GM12878 (cell line): Measurements from ENCODE around the gene C14orf119. TPM values are rescaled to one million over a fixed set of nuclear protein-coding genes. Genes with fewer than 3 reads are reported as not detected.
A peak's percentile ranks its signal among the peaks of the same experiment; 100 is the strongest.

ENCODE experiments used
- ATAC-seq: fragments of 200-7000 bp; cut with Tn5 transposase; 3 replicates; pipeline ENCODE4 v1.9.1; 2020; ENCODE audit warnings: mild to moderate bottlenecking, moderate library complexity
- BruUV-seq: library from RNA; stranded (reverse); fragments of 400-500 nt; replicated peaks from 2 replicates; lab custom pipeline; 2021; lab: Mats Ljungman, UMichigan
- CTCF ChIA-PET: fragments of 300-600 bp; sonication (Branson Sonifier 250); formaldehyde crosslinking; extraction: SDS; loops from one replicate; lab custom pipeline; 2021; ENCODE audit warnings: inconsistent platforms; lab: Yijun Ruan, JAX
- POLR2A ChIA-PET: fragments of 350-600 bp; formaldehyde crosslinking; extraction: SDS; loops from one replicate; lab custom pipeline; 2021; ENCODE audit warnings: inconsistent platforms; lab: Charles Lee
- RAD21 ChIA-PET: fragments of 300-600 bp; sonication (Branson Sonifier 250); formaldehyde crosslinking; loops from one replicate; lab custom pipeline; 2023; ENCODE audit warnings: antibody characterized with exemption; ENCODE audit not compliant: unreplicated experiment; lab: Charles Lee
- SMC1A ChIA-PET: fragments of 300-600 bp; sonication (Branson Sonifier 250); formaldehyde crosslinking; loops from one replicate; lab custom pipeline; 2023; ENCODE audit not compliant: unreplicated experiment, uncharacterized antibody; lab: Charles Lee
- DNase-seq: peaks from one replicate; pipeline ENCODE4 v3.0.0-alpha.2; 2011; ENCODE audit warnings: low read depth, low spot score
- FAIRE-seq: peaks from 3 replicates; lab custom pipeline; 2011; peaks lifted over from hg19 to GRCh38; lab: Jason Lieb, UNC
- H2AFZ ChIP-seq: 2 replicates; pipeline ENCODE4 v1.6.0; 2011; ENCODE audit warnings: low read depth, low read length, control low read depth; ENCODE audit not compliant: control insufficient read depth
- H3K27ac ChIP-seq: 2 replicates; pipeline ENCODE4 v1.5.1; 2011; ENCODE audit warnings: control low read depth; ENCODE audit not compliant: control insufficient read depth, insufficient read depth
- H3K27me3 ChIP-seq, 2 experiments: replicated peaks in 1 of 2; 2 replicates each; pipeline versions ENCODE4 v1.6.0 to v1.6.1; 2011; ENCODE audit warnings: low read length in 1 of 2; ENCODE audit not compliant: control insufficient read depth in 2 of 2, insufficient read depth in 2 of 2
- H3K36me3 ChIP-seq, 2 experiments: 2 replicates each; pipeline ENCODE4 v1.5.1; 2011; ENCODE audit warnings: low read length in 1 of 2; ENCODE audit not compliant: control insufficient read depth in 2 of 2, insufficient read depth in 2 of 2
- H3K4me1 ChIP-seq: 2 replicates; pipeline ENCODE4 v1.6.1; 2011; ENCODE audit warnings: mild to moderate bottlenecking, low read length, moderate library complexity, mixed read lengths; ENCODE audit not compliant: control insufficient read depth, insufficient read depth
- H3K4me2 ChIP-seq: 2 replicates; pipeline ENCODE4 v1.6.0; 2011; ENCODE audit warnings: control low read depth; ENCODE audit not compliant: control insufficient read depth, insufficient read depth
- H3K4me3 ChIP-seq: fragments of 200-600 bp; sonication (generic); 2 replicates; pipeline ENCODE4 v1.5.1; 2016
- H3K79me2 ChIP-seq: 2 replicates; pipeline ENCODE4 v1.6.0; 2011; ENCODE audit warnings: low read length; ENCODE audit not compliant: control insufficient read depth, insufficient read depth
- H3K9ac ChIP-seq: 2 replicates; pipeline ENCODE4 v1.8.0; 2011; ENCODE audit warnings: low read length, control low read depth, mixed read lengths; ENCODE audit not compliant: control insufficient read depth, insufficient read depth
- H3K9me3 ChIP-seq: replicated peaks from 3 replicates; pipeline ENCODE4 v1.5.1; 2011; ENCODE audit warnings: mild to moderate bottlenecking, low read length; ENCODE audit not compliant: control insufficient read depth, insufficient read depth
- H4K20me1 ChIP-seq: 2 replicates; pipeline ENCODE4 v1.6.0; 2011; ENCODE audit not compliant: control insufficient read depth, insufficient read depth
- CHD2 ChIP-seq: IDR thresholded peaks from 2 replicates; pipeline ENCODE4 v1.6.1; 2011; ENCODE audit warnings: low read depth, low read length, improper control_type of control experiment, borderline replicate concordance
- DPF2 ChIP-seq: fragments of 450-650 bp; IDR thresholded peaks from 2 replicates; pipeline ENCODE4 v1.6.1; 2017; ENCODE audit warnings: mild to moderate bottlenecking
- HDGF ChIP-seq: fragments of 450-650 bp; IDR thresholded peaks from 2 replicates; pipeline ENCODE4 v1.6.1; 2016; ENCODE audit warnings: antibody characterized with exemption
- MTA2 ChIP-seq: fragments of 450-650 bp; IDR thresholded peaks from 2 replicates; pipeline ENCODE4 v1.6.1; 2016; ENCODE audit warnings: low read depth, mild to moderate bottlenecking, moderate library complexity
- NFIC ChIP-seq: IDR thresholded peaks from 2 replicates; pipeline ENCODE4 v1.6.1; 2012; ENCODE audit warnings: low read depth, mild to moderate bottlenecking, inconsistent platforms, low read length, moderate library complexity
- TAF1 ChIP-seq: IDR thresholded peaks from 2 replicates; pipeline ENCODE4 v1.6.1; 2011; ENCODE audit warnings: mild to moderate bottlenecking, low read depth, low read length, borderline replicate concordance
- WGBS: methylation state at CpG from one replicate; pipeline ENCODE4 v1.1.6; 2016; ENCODE audit warnings: low lambda C conversion rate; ENCODE audit not compliant: insufficient replicate concordance, insufficient coverage; ENCODE audit errors: missing lambda C conversion rate; 5-methylcytosine and 5-hydroxymethylcytosine counted together
- in situ Hi-C: fragments of 300-500 bp; cut with MboI; formaldehyde crosslinking; loops from 9 replicates; pipeline ENCODE4 v1.14.3; 2018; ENCODE audit warnings: mixed read lengths
- intact Hi-C: fragments of 100-400 bp; cut with micrococcal nuclease; formaldehyde crosslinking; loops from one replicate; pipeline ENCODE4 v1.14.2; 2022; ENCODE audit not compliant: unreplicated experiment
- polyA plus RNA-seq, 11 experiments: library from polyadenylated mRNA; depleted of rRNA in 4 of 11; unstranded in 6 of 11; stranded (reverse) in 5 of 11; fragments of >200 nt; fragmentation: Nextera tagmentation in 4 of 11; fragmentation: Illumina TruSeq in 1 of 11; extraction: Ambion mirVana in 4 of 11; extraction: Trizol in 1 of 11; gene quantifications; 1 replicate in 1 of 11; 2 replicates in 10 of 11; pipeline versions ENCODE4 v1.2.1 to v1.2.3, GENCODE V29; 2011 to 2016; ENCODE audit warnings: inconsistent platforms in 2 of 11, missing spikeins in 2 of 11, low read depth in 1 of 11
- total RNA-seq, 4 experiments: library from RNA; depleted of rRNA in 3 of 4; stranded (reverse); fragments of >200 nt in 3 of 4; fragmentation: Illumina TruSeq in 1 of 4; extraction: Trizol in 1 of 4; gene quantifications; 2 replicates each; pipeline versions ENCODE4 v1.2.1 to v1.2.3, GENCODE V29; 2013 to 2021
- TF ChIP-seq, protein P1 (sequence below): fragments of 450-650 bp; IDR thresholded peaks from 2 replicates; pipeline ENCODE4 v1.6.1; 2017; ENCODE audit warnings: mild to moderate bottlenecking
- TF ChIP-seq, protein P2 (sequence below): IDR thresholded peaks from 2 replicates; pipeline ENCODE4 v1.6.1; 2012; ENCODE audit warnings: low read depth, low read length, improper control_type of control experiment
- TF ChIP-seq, protein P3 (sequence below): IDR thresholded peaks from 2 replicates; pipeline ENCODE4 v1.6.1; 2011; ENCODE audit warnings: borderline replicate concordance, low read depth, mild to moderate bottlenecking, moderate library complexity, mixed read lengths, low read length; ENCODE audit not compliant: insufficient read depth; ENCODE audit errors: extremely low read length

C14orf119 gene
- total and polyA plus RNA-seq, 10 of the 15 experiments (the other 5 are each of a cell fraction or from before 2014, with no cell fraction given) = 32.3 to 228 (median 57.6) TPM

DNA sequence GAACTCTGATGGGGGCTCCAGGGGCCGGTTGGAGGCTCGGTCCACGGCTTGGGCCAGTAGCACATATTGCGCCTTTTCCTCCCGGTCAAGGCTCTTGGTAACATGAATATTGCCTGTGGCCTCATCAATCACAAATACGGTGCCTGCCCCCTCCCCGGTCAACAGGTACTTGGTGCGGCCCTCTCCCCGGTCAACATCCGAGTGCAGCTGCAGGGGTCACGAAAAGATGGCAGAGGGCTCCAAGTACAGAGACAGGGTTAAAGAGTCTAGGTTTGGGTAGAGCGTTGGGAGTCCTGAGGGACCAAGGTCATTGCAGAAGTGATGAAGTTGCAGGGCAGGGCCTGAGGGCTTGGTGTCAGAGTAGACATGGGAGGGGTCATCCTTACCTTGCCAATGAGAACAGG, 40.2 kb upstream of the C14orf119 start (continued):
- TF ChIP-seq, protein P1, sequence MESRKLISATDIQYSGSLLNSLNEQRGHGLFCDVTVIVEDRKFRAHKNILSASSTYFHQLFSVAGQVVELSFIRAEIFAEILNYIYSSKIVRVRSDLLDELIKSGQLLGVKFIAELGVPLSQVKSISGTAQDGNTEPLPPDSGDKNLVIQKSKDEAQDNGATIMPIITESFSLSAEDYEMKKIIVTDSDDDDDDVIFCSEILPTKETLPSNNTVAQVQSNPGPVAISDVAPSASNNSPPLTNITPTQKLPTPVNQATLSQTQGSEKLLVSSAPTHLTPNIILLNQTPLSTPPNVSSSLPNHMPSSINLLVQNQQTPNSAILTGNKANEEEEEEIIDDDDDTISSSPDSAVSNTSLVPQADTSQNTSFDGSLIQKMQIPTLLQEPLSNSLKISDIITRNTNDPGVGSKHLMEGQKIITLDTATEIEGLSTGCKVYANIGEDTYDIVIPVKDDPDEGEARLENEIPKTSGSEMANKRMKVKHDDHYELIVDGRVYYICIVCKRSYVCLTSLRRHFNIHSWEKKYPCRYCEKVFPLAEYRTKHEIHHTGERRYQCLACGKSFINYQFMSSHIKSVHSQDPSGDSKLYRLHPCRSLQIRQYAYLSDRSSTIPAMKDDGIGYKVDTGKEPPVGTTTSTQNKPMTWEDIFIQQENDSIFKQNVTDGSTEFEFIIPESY = no peak
- TF ChIP-seq NFIC (no peak), CHD2 (no peak), HDGF (no peak), MTA2 (no peak)

DNA sequence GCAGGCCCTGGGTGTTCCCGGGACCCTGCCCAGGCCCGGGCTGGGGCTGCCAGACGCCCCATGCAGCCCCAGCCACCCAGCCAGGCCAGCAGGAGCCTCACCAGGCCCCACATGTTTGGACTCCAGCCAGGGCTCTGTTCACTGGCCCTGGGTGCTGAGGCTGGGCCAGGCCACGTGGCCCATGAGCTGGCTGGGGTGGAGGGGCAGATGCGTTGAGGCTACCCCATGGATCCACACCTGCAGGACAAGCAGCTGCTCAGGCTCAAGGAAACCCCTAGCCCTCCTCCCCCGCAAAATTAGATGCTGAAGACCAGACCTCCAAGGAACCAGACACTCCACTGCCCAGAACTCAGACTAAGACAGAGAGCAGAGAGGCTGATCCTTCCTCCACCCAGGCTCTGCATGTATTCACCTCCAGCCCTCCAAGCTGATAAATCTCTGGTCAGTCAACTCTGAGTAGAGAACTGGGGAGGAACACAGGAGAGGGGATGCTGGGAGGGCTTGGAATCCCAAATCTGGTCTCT, 39.6 kb upstream of the C14orf119 start:
- DNase-seq (no peak), ATAC-seq (no peak; the same call in 2 of the 3 replicates), FAIRE-seq (no peak)
- TF ChIP-seq, protein P2, sequence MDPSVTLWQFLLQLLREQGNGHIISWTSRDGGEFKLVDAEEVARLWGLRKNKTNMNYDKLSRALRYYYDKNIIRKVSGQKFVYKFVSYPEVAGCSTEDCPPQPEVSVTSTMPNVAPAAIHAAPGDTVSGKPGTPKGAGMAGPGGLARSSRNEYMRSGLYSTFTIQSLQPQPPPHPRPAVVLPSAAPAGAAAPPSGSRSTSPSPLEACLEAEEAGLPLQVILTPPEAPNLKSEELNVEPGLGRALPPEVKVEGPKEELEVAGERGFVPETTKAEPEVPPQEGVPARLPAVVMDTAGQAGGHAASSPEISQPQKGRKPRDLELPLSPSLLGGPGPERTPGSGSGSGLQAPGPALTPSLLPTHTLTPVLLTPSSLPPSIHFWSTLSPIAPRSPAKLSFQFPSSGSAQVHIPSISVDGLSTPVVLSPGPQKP = no peak
- no peak for TF ChIP-seq TAF1
- TF ChIP-seq, protein P3, sequence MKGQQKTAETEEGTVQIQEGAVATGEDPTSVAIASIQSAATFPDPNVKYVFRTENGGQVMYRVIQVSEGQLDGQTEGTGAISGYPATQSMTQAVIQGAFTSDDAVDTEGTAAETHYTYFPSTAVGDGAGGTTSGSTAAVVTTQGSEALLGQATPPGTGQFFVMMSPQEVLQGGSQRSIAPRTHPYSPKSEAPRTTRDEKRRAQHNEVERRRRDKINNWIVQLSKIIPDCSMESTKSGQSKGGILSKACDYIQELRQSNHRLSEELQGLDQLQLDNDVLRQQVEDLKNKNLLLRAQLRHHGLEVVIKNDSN = peak; percentile 31
- TF ChIP-seq DPF2 = 0 out of 2 replicates have a peak, but pooled peaks have one; percentile 16
- peaks cover 12% of the 10 kb centered on the region for H3K4me1 ChIP-seq
- intact Hi-C loops = loop anchor here (2.0 to 5.0 kb wide), 3 partner anchors 83 to 483 kb away; partner anchors contain the start of gene PRMT5
- H3K4me3 ChIP-seq = no peak overlapping the region
- no peak overlapping the region for H3K4me2 ChIP-seq
- 59% methylated on average over 6 of the region's 6 CpGs for WGBS
- H3K9ac ChIP-seq = no peak overlapping the region
- SMC1A ChIA-PET = interaction anchor here (0.7 to 8.7 kb wide), 7 partner anchors 13 to 126 kb away, joined by 3 to 156 read pairs (median 5); partner anchors contain the start of gene PRMT5
- no peaks in the 10 kb centered on the region for H3K27me3 ChIP-seq
- H4K20me1 ChIP-seq = no peaks in the 10 kb centered on the region
- no peaks in the 10 kb centered on the region for H3K9me3 ChIP-seq
- no TSS peak for BruUV-seq
- RAD21 ChIA-PET = interaction anchor here (0.9 to 10.8 kb wide), 9 partner anchors 13 to 490 kb away, joined by 3 to 224 read pairs (median 6); partner anchors contain the start of genes ACIN1, AJUBA, C14orf119 and PRMT5
- POLR2A ChIA-PET = interaction anchor here (0.8 to 1.4 kb wide), 2 partner anchors 71 to 80 kb away, joined by 3 to 9 read pairs; no protein-coding TSS in a partner anchor
- no peaks in the 10 kb centered on the region for H3K79me2 ChIP-seq
- peaks cover 6 to 11% of the 10 kb centered on the region in 2 experiments for H3K36me3 ChIP-seq
- no peak overlapping the region for H3K27ac ChIP-seq
- in situ Hi-C loops = no loop called here
- H2AFZ ChIP-seq = no peak overlapping the region
- CTCF ChIA-PET = interaction anchor here (0.6 to 18.3 kb wide), 17 partner anchors 13 to 485 kb away, joined by 3 to 853 read pairs (median 4); partner anchors contain the start of genes ACIN1, AJUBA, C14orf119 and HAUS4
